GM10248 (cell line): ENCODE measurements around the gene EHMT2.
"Not testable (repeated sequence)": the region's sequence is repeated elsewhere in the genome, so short reads cannot be mapped to it uniquely, and the experiment has no call there.

ENCODE experiments used
- CTCF ChIA-PET: fragments of 300-600 bp; sonication (Branson Sonifier 250); formaldehyde crosslinking; extraction: SDS; loops from one replicate; lab custom pipeline; 2021; ENCODE audit warnings: antibody characterized with exemption; lab: Yijun Ruan, JAX
- POLR2A ChIA-PET: fragments of 350-650 bp; sonication (Branson Sonifier 250); formaldehyde crosslinking; extraction: SDS; loops from one replicate; lab custom pipeline; 2020; ENCODE audit warnings: antibody characterized with exemption; lab: Yijun Ruan, JAX
- DNase-seq: peaks from one replicate; pipeline ENCODE4 v3.0.0; 2012; ENCODE audit errors: extremely low spot score
- CTCF ChIP-seq: IDR thresholded peaks from 2 replicates; pipeline ENCODE4 v1.5.1; 2012; ENCODE audit warnings: mild to moderate bottlenecking, low read depth; ENCODE audit errors: extremely low read depth, missing control alignments, control extremely low read depth

Gene EHMT2

GRCh38 chr6:31861919-31862343 is 35.6 kb downstream of the EHMT2 start:
- ChIA-PET POLR2A (interaction anchor here (1.1 to 1.6 kb wide), 5 partner anchors 9 to 59 kb away, joined by 3 to 9 read pairs (median 5); partner anchors contain the start of gene EHMT2), CTCF (interaction anchor here (1.1 kb wide), 1 partner anchor 210 kb away, joined by 3 read pairs; the partner anchor contains the start of gene BAG6)
- no peak for DNase-seq
- no peak for TF ChIP-seq CTCF

- no peak for TF ChIP-seq CTCF
- CTCF ChIA-PET: no interaction called here
- POLR2A ChIA-PET: no interaction called here
- DNase-seq: no peak
Measured at GRCh38 chr6:31861150-31861549, 36.3 kb downstream of the EHMT2 start.

DNA sequence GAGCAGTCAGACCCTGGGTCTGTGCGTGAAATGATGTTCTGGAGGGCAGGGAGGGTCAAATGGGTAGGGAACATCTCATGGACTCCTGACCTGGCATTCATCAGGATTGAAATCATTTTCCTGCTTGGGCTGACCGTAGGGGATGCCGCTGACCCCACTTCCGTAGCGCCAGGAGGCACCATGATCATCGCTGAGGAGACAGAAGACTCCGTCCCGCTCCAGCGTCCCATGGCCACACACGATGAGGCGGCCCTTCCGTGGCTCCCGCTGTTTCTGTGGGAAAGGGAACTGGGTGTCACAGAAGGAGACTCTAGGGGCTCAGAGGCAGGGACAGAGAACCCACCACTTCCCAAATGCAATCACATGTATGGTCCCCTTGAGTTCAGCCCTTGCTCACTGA is 37.1 kb downstream of the EHMT2 start:
- DNase-seq: no peak
- ChIA-PET CTCF (no interaction called here), POLR2A (interaction anchor here (0.8 to 1.3 kb wide), 2 partner anchors 15 to 21 kb away, joined by 4 read pairs; no protein-coding TSS in a partner anchor)
- TF ChIP-seq CTCF: no peak

- ChIA-PET CTCF (interaction anchor here (1.2 kb wide), 1 partner anchor 130 kb away, joined by 4 read pairs; no protein-coding TSS in a partner anchor), POLR2A (interaction anchor here (0.8 to 1.3 kb wide), 2 partner anchors 14 to 21 kb away, joined by 4 read pairs; no protein-coding TSS in a partner anchor)
- TF ChIP-seq CTCF: no peak
- no peak for DNase-seq
Measured at GRCh38 chr6:31859923-31860322, 37.6 kb downstream of the EHMT2 start.

DNA sequence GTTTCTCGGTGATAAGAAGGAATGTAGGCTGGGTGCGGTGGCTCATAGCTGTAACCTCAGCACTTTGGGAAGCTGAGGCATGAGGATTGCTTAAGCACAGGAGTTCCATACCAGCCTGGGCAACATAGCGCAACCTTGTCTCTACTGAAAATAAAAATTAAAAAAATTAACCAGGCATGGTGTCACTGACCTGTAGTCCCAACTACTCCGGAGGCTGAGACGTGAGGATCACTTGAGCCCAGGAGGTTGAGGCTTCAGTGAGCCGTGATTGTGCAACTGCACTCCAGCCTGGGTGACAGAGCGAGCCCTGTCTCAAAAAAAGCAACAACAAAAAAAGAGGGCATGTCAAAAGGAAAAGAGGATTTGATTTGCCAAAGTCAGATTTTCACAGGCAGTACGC is 38.8 kb downstream of the EHMT2 start:
- ChIA-PET POLR2A (no interaction called here), CTCF (interaction anchor here (1.0 to 1.4 kb wide), 5 partner anchors 15 to 128 kb away, joined by 3 to 4 read pairs (median 3); no protein-coding TSS in a partner anchor)
- DNase-seq: no peak
- no peak for TF ChIP-seq CTCF

DNA sequence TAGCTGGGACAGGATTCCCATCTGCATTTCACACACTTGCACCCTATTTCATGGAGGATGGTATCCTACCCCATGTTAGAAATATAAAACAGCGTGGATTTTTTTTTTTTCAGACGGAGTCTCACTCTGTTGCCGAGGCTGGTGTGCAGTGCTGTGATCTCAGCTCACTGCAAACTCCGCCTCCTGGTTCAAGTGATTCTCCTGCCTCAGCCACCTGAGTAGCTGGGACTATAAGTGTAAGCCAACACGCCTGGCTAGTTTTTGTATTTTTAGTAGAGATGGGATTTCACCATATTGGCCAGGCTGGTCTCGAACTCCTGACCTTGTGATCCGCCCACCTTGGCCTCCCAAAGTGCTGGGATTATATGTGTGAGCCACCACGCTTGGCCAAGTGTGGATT is 39.7 kb downstream of the EHMT2 start:
- DNase-seq: not testable (repeated sequence)
- POLR2A ChIA-PET: interaction anchor here (1.7 kb wide), 1 partner anchor 21 kb away, joined by 7 read pairs; no protein-coding TSS in a partner anchor

GRCh38 chr6:31851980-31852718 is 45.3 kb downstream of the EHMT2 start:
- POLR2A ChIA-PET: interaction anchor here (1.0 to 1.2 kb wide), 2 partner anchors 10 to 22 kb away, joined by 5 to 6 read pairs; partner anchors contain the start of gene NEU1
- DNase-seq, CTCF ChIA-PET: not testable (repeated sequence)

More for the DNA sequence above, 39.7 kb downstream of the EHMT2 start:
- CTCF ChIA-PET: interaction anchor here (1.0 to 1.4 kb wide), 4 partner anchors 14 to 88 kb away, joined by 3 to 4 read pairs (median 3); no protein-coding TSS in a partner anchor
